ENCODE results near the gene GNA14. TPM values are rescaled to one million over a fixed set of nuclear protein-coding genes. Genes with fewer than 3 reads are reported as not detected.
A peak's percentile ranks its signal among the peaks of the same experiment; 100 is the strongest.
"Not testable (repeated sequence)": the region's sequence is repeated elsewhere in the genome, so short reads cannot be mapped to it uniquely, and the experiment has no call there.

GNA14 gene
- total RNA-seq, 1 donor from 2014 or later = 4.1 TPM

DNA sequence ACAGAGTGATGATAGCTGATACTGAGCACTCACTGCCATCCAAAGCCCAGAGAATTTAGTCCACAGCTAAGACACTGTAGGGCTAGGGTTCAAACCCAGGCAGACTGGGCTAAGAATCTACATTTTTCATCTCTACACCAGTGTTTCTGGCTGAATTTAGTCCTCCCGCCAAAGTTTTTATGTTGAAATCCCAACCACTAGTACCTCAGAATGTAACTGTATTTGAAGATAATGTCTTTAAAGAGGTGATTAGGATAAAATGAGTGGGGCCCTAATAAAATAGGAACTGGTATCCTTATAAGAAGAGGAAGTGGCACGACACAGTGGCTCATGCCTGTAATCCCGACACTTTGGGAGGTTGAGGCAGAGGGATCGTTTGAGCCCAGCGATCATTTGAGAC is 4.3 kb downstream of the GNA14 start:
- no peak for DNase-seq (ENCODE audit: low read depth in 2 of 2)

DNA sequence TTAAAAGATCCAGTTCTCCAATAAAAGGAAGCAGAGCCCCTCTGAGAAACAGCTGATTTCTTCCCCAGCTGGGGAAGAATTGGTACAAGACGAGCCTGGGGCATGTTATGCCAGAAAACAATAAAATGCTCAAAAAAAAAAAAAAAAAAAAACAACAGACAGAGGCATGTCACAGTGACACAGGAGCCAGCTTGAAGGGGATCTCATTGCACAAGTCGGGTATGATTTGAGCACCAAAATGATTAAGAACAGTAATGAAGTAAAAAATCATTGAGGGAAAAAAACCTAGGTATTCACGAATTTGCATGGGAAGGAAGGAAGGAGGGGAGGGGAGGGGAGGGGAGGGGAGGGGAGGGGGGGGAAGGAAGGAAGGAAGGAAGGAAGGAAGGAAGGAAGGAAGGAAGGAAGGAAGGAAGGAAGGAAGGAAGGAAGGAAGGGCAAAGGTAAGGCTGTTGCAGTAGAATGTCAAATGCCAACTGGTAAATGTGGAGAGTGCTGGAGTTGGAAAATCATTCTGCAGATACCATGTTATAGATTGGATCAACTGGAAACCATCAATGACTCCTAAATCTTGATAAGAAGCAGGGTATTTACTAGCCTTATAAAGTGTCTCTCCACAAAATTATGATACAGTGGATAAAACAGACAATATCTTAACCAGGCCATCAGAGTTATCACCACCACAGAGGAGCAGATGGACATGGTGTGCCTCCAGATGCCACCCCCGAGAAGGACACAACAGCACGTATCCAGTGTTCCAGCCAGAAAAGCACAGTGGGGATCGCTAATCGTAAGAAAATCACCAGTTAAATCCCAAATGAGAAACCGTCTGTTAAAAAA is 7.2 kb downstream of the GNA14 start:
- DNase-seq (ENCODE audit: low read depth in 2 of 2) = no peak

DNA sequence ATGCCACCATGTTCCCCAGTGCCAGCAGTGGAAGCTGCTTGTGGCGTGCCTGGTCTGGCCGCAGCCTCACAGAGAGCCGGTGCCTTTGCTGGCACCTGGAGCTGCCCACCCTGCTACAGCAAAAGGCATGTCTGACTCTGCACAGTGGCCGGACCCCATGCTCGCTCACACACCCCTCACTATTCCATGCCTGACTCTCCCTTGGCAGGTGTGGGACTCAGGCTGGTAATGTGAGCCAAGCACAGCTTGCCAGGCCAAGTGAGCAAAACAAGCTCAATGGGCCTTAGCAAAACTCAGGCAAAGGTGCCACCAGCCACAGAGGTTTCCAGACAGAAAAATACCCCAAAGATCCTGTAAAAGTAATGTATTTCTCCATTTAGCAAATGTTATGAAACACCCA is 15.5 kb downstream of the GNA14 start:
- DNase-seq (ENCODE audit: low read depth in 2 of 2) = no peak

DNA sequence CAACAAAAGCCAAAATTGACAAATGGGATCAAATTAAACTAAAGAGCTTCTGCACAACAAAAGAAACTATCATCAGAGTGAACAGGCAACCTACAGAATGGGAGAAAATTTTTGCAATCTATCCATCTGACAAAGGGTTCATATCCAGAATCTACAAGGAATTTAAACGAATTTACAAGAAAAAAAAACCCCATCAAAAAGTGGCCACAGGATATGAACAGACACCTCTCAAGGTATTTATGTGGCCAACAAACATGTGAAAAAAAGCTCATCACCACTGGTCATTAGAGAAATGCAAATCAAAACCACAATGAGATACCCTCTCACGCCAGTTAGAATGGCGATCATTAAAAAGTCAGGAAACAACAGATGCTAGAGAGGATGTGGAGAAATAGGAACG is 19.3 kb downstream of the GNA14 start:
- DNase-seq (ENCODE audit: low read depth in 2 of 2) = not testable (repeated sequence)

DNA sequence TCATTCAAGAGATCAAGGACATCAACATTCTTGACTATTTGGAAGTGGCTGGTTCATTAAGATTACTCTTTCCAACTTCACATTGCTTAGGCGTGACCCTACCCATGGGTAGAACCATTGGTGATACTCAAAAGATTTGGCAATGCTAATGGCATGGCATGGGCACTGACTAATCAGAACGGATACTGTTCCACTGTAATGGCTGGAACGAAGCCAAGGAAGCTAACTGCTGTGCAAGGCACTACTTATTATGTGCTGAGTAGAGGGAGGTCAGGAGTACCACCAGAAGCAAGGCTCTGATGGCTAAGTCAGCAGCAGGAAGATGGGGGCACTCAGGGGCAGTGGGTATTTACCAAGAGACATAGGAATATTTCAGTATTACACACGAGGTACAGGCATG is 31.9 kb downstream of the GNA14 start:
- DNase-seq (ENCODE audit: low read depth in 2 of 2) = peak; percentile 41 to 78

DNA sequence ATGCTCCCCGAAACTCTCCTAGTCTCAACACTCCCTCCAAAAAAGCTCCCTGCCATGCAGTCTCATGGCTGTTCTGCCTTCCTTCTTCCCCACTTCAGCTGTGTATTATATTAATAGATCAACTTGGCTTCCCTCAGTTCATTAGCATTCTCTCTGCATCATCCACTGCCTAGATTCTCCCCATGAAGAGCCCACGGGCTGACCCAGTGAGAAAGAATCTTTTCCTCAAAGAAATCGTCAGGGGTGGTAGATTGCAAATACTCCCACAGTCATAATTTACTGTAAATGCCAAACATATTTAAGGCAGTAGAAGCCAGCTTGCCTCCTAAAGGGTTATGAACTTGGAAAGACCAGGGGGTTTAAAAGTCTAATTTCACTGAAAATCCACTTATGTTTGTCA is 33.5 kb downstream of the GNA14 start:
- DNase-seq (ENCODE audit: low read depth in 2 of 2) = no peak

DNA sequence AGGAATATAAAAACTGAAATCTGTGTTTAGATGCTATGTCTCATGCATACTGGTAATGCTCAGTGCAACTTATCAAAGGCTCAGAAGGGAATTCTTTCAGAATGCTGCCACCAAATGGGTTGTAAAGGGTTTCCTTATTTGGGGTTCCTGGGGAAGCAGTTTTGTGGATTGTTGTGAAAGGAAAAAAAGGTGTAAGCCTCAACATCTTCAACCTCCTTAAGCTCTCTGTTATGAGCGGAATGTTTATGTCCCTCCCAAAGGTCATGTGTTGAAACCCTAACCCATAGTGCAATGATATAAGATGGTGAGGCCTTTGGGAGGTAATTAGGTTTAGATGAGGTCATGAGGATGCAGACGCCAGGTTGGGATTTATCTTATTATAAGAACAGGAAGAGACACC is 41.6 kb downstream of the GNA14 start:
- DNase-seq (ENCODE audit: low read depth in 2 of 2) = no peak

DNA sequence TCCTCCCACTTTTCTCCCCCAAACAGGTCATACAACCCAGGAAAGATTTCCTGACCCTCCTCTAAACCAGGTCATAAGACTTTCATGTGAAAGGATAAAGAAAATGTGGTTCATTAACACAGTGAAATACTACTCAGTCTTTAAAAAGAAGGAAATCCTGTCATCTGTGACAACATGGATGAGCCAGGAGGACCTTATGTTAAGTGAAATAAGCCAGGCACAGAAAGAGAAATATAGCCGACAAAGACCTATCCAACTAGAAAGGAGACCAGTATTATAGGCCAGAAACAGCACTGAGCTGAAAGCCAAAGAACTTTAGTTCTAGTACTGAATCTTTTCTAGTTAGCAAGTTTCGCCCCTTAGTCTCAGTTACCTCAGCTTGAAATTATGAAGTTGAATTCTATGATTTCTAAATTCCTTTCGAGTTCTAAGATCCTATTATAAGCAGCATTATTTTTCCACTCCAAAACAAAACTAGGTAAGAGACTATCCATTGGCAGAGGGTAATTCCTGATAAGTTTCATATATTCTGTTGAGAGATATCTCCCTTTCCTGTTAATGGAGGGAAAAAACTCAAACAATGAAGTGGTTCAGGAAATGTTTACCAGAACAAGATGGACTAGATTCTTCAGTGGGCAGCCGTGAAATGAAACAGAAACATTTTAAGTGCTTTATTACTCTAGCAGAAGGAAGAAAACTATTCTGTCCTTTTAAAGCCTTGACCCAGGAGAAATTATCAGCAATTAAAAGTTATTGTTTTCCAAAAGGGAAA is 42.5 kb downstream of the GNA14 start:
- DNase-seq (ENCODE audit: low read depth in 2 of 2) = peak; percentile 27 to 69

DNA sequence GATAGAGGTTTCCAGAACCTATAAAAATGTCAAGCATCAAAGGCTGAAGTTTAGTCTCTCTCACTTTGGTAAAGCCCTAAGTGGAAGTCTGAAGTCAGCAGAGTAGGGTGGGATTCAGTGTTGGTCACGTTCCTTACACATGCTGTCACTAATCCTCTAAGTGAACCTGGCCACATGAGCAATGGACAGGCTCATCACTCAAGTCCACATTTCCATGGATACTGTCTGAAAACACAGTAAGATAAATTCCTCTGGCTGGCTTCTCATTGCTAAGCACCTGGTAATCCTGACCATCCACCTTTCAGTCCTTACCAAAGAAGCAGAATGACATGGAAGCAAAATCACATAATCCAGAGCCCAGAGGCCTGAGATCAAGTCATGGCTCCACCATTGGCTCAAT is 43.8 kb downstream of the GNA14 start:
- no peak for DNase-seq (ENCODE audit: low read depth in 2 of 2)

DNA sequence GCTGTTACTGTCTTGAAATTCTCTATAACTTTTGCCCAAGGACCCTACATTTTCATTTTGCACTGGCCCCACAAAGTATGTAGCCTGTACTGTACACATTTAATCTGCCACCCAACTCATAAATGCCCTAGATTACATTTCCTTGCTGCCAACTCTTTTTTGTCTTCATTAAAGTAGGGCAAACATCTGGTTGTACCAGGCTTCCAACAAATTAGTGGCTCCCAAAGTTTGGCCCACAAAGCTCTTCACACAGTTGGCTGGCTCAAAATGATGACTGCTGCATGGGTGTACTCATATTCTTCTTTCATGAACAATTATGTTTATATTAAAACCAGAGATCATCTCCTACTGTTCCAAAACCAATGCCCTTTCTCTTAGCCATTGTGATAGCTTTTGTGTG is 45.3 kb downstream of the GNA14 start:
- no peak for DNase-seq (ENCODE audit: low read depth in 2 of 2)

DNA sequence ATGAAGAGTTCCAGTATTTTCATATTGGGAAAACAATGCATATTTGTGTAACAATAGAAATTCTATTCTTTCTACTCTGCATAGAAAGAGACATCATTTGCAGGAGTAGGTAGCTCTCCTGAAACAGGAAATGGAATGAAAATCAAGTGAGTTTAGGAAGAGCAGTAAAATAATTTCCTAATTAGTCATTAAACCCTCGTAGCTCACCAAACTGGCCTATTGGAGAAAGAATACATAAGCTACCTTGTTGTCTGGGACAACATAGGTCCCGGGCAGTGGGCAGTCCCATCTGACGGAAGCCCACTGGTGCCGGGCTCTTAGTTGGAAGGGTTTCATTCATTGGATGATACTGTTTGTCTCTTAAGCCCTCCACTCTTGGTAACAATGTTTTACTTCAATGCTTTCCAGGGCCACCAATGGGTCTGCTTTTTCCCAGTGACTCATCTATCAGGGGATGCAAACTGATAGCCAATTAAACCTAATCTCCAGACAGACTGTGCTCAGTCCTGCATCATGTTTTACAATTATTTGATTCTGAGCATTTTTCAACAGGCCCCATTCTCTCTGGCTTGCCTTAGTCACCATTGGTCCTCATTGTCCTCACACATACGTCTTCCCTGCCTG is 46.5 kb downstream of the GNA14 start:
- DNase-seq (ENCODE audit: low read depth in 2 of 2) = peak; percentile 26 to 50

DNA sequence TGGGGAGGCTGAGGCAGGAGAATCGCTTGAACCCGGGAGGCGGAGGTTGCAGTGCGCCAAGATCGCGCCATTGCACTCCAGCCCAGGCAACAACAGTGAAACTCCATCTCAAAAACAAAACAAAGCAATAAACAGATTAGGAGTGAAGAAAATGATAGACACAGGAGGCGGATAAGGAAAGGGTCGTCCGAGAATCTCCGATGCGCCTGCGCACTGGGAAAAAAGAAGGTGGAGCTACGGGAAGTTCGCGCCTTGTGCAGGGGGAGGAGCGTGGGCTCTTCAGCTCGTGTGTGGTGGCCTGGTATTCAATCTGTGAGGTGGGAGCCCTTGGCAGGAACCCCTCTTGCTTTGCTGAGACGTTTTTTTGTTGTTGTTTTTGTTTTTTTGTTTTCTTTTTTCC is 47.3 kb downstream of the GNA14 start:
- no peak for DNase-seq (ENCODE audit: low read depth in 2 of 2)

DNA sequence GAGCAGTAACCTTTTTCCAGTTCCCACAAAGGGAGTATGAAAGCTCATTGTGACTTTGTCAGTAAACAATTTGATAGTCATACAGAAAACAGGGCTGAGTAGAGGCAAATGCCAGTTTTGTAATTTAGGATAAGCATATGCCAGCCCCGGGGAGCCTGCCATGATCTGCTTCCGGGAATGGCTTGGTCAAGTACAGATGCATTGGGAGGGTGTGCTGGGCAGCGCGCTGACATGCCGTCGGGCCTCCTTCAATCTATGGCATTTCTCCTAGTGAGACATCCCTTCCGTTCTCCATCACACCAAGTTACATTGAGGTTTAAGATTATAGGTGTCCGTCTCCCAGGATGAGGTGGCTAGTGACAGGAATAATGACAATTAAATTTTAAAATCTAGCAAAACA is 48.6 kb downstream of the GNA14 start:
- no peak for DNase-seq (ENCODE audit: low read depth in 2 of 2)

DNA sequence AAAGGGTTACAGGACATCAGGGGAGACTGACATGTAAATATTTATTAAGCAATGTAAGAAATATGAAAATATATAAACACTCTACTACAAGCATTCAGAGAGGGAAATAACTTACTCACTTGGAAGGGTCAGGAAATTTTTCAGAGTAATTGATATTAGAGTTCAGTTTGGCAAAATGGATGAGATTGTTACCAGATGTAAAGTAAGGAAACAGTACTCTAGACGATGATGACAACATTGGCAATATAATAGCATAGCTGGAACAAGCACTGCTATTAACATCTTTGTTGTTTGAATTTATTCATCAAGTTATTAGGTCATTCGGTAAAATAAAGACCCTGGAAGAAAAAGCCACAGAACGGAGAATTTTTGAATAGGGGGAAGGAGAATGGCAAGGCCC is 49.1 kb downstream of the GNA14 start:
- DNase-seq (ENCODE audit: low read depth in 2 of 2) = no peak

DNA sequence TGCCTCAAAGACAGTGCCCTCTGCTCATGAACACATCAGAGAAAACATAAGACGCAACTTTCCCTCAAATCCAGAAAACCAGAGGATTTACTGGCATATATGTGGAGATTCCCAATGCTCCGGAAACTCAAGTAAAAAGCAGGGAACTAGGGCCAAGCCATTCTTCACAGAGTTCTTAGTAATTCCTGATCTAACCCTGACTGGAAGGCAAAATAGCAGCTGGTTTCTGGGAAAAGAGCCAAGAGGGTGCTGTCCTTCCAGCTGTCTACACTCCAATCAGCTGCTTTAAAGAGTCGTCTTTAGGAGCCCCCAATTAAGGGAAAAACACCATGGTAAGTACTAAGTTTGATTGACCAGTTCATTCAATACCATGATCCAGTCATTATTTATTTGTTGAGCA is 49.6 kb downstream of the GNA14 start:
- peak; percentile 22 to 90 for DNase-seq (ENCODE audit: low read depth in 2 of 2)

DNA sequence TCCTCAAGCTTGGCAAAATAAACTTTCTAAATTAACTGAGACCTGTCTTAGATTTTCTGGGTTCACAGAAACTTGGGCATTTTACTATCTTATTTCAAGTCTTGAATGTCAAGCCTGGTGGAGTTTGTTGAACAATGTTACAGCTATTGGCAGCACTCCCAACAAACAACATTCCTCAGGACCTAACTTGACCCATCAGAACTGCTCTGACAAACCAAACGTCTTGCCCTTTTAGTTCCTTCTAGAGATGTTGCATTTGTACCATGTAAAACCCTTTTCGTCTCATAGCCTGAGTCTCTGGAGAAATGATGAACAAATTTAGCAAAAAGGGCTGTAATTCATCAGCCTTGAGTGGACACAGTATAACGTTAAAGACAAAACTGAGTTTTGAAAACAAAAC is 51.1 kb downstream of the GNA14 start:
- DNase-seq (ENCODE audit: low read depth in 2 of 2) = peak in 1 of 2 donors; percentile 40

DNA sequence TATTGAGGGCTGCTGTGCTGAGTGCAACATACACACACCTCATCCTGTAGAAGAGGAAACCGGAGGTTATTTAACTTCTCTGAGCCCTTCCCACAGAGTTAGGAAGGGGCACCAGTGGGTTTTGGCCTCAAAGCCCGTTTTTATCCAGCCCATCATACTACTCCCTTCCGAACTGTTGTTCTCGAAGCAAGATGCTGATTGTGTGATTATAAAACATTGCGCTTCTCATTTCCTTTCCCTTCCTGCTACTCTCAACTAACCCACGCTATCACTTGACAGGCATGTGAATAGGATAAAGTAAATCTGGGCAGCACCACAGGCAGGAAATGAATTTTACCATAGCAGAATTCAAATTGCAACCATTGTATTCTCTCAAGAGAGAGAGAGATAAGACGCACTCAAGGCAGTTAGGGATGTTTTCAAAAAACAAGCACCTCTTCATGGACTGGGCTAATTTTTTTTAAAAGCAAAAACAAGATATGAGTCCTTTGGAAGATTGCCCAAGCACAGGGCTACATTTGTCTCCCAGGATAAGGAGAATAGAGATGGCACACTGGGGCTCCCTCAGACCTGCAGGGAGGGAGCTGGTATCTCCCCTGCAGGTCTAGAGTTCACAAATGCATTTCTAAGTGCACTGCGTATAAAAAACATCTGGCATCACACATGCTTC is 52.6 kb downstream of the GNA14 start:
- peak; percentile 64 to 89 for DNase-seq (ENCODE audit: low read depth in 2 of 2)

DNA sequence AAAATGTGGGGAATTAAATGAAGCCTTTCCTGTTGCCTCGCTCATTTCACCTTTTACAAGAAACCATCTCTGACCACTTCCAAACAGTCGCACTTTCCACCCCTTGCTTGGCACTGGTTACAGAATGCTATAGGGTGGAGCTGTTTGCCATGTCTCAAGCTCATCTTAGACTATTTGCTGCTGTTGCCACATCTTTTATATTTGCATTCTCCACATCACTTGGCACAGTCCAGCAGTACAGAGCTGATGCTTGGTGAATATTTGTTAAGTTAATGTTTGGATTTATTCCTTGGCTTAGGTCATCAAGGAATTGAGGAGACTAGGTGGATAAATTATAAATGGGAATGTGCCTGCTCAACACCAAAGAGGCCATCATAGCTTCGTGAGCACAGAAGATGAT is 53.2 kb downstream of the GNA14 start:
- DNase-seq (ENCODE audit: low read depth in 2 of 2) = peak in 1 of 2 donors; percentile 16

DNA sequence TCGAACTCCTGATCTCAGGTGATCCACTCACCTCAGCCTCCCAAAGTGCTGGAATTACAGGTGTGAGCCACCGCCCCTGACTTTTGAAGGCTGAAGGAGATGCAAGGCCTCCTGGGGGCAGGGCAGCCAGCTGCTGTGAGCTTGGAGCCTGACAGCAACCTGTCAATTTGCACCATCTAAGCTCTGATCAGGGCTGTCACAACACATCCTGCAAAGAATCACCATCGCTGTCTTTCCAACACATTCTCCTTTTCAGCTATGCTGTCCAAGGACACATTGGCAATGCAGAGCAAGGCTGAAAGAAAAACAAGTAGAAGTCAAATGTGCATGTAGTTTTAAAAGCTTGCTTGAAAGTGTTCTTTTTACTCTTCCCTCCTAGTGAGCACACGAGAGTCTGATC is 54.6 kb downstream of the GNA14 start:
- DNase-seq (ENCODE audit: low read depth in 2 of 2) = no peak

DNA sequence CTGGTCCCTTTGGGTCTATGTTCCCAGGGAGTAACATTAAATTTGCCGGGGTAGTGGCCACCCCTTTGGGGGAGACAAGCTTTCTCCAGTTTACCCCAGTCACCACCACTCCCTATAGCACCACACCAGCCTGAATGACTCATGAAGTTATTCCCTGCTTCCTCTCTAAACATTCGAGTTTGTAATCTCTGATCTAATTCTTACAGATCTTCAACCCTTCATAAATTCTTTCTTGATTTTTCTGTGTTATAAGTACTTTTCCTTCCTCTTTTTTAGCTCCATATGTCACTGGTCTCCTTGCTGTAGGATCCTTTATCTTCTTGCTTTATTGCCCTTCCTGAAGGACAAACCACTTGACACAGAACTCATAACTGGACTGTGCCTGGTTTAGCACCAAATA is 55.6 kb downstream of the GNA14 start:
- DNase-seq (ENCODE audit: low read depth in 2 of 2) = no peak

DNA sequence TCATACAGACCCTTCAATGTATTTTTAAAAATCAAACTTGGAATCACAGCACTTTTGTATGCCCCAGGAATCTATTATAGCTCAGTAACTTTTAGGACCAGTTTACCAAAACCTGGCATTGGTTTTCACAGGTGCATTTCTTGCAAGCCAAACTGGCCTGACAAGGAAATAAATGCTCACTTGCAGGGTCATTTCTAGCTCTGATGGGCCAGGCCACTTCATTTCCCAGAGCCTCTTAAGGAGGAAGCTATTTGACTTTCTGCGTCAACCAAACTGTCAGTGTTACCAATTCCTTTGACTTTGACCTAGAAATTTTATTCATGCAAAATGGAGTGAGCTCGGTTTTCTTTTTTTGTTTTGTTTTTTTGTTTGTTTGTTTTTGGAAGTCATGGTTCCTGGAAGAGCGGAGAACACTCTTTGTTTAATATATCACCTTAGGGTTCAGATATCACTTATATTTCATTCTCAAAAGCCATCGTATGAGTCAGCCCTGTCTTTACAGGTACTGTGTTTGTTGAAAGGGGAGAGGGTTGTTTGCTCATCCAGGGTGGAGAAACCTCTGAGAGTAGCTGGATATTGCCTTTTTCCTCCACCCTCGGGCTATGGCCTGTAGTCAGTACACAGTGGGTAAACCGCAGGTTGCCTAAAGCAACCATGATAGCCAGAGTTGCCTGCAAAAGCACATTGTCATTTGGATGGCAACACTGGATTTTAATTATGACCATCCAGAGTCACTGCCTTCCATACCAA is 58.9 kb downstream of the GNA14 start:
- no peak for DNase-seq (ENCODE audit: low read depth in 2 of 2)

Measured in dermis microvascular lymphatic vessel endothelial cell (primary cell).